NAMALWA (cell line): ENCODE results near the gene SLC43A2.

ENCODE experiments used
- DNase-seq: peaks from one replicate; pipeline ENCODE4 v3.0.0-alpha.2; 2015; ENCODE audit warnings: low spot score

SLC43A2 gene

GRCh38 chr17:1643999-1644492, 15.4 kb upstream of the SLC43A2 start:
- DNase-seq = no peak

DNA sequence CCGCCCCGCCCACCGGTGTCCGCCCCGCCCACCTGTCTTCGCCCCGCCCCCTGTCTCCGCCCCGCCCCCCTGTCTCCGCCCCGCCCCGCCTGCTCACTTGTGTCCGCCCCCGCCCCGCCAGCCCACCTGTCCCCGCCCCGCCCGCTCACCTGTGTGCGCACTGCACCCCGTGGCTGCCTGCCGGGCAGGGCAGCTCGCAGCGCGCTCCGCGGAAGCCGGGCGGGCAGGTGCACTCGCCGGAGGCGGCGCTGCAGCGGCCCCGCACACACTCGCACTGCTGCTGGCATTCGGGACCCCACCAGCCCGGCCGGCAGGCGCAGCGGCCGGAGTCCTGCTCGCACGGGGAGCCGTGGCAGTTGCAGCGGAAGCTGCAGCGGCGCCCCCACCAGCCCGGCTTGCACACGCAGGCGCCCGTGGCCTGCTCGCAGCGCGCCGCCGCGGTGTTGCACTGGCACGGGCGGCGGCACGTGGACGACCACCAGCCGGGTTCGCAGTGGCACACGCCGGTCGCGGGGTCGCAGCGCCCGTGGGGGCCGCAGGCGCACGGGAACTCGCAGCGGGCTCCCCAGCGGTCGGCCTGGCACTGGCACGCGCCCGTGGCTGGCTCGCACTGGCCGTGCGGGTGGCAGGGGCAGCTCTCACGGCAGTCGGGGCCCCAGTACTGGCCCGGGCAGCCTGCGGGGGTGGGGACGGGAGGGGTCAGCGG, 14.8 kb upstream of the SLC43A2 start:
- DNase-seq = peak; percentile 72

GRCh38 chr17:1641065-1641403, 12.4 kb upstream of the SLC43A2 start:
- no peak for DNase-seq

DNA sequence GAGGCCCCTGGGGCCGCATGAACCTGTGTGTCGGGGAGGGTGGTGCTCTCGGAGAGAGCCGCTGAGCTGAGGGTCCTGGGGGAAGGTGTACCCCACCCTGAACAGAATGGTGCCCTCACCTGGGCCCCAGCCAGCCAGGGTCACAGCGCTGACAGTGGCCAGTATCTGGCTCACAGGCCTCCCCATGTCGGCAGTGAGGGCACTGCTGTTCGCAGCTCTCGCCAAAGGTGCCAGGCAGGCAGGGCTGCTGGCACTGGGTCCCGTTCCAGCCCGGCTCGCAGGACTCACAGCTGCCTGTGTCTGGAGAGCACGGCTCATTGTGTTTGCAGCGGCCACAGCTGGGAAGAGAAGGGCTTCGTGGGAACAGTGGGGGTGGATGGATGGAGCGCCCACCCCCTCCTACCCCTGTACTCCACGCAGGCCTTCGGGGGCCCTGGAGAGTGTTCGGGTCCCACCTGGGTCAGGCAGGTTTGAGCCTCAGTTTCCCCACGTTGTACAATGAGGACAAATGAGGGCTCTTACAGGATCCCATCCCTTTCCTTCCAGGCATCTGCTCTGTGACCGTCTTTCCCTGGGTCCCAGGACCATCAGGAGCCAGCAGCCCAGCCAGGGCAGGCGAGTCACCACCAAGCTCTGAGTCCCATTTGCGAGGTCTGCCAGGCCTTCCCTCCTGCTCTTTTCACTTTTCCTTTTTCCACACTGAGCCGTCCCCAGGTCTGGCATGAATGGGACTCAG, 11.9 kb upstream of the SLC43A2 start:
- no peak for DNase-seq

DNA sequence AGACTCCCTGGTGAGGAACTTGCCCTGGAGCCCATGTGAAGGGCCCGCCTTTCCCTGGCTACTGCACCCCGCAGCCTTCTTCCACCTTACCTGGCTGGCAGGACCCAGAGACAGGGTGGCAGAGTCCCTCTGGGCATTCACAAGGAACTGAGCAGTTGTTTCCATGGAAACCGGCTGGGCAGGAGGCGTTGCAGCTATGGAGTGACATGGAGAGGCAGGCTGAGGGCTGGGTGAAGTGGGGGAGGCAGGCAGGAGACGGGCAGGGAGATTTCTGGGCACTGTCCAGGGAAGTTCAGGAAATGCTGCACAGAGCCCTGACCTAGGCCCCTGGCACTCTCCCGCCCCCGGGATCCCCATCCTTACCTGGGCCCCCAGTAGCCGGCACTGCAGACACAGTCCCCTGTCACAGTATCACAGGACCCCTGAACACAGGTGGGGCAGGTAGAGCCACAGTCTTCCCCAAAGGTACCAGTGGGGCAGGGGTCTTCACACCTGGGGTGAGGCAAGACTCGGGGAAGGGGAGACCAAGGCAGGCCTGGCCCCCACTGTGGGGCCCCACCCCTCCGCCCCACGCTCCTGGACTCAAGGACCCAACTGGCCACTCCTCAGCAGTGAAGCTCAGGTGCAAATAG, 11.0 kb upstream of the SLC43A2 start:
- DNase-seq = no peak

- DNase-seq = no peak
These were observed 10.1 kb upstream of the SLC43A2 start for GRCh38 chr17:1638624-1639300.

- DNase-seq = no peak
These were observed 9.5 kb upstream of the SLC43A2 start for GRCh38 chr17:1638171-1638590.

- no peak for DNase-seq
These were observed 8.2 kb upstream of the SLC43A2 start for GRCh38 chr17:1636732-1637285.

DNA sequence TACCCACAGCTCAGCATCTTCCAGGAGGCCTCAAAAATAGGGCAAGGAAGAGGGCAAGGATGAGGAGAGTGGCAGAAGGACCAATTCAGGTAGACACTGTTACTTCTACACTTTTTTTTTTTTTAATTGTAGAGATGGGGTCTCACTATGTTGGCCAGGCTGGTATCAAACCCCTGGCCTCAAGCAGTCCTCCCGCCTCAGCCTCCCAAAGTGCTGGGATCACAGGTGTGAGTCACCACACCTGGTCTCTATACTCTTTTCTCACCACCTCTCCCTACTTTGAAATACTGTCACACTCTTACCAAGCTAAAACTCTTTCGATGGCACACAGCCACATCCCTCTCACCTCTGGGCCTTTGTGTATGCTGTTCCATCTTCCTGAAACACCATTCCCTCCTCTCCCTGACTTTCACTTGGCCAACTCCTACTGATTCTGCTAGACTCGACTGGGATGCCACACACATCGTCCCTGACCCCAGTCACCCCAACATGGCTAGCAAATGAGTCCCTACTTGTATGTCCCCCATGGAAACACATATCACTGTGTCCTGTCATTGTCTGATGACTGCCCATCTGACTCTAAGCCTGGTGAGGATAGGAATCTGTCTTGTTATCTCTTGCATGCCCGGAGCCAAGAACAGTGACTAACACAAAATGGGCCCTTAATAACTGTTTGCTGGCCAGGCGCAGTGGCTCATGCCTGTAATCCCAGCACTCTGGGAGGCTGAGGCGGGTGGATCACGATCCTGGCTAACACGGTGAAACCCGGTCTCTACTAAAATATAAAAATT, 7.2 kb upstream of the SLC43A2 start:
- no peak for DNase-seq

- no peak for DNase-seq
These were observed 6.4 kb upstream of the SLC43A2 start for GRCh38 chr17:1634841-1635650.

- no peak for DNase-seq
These were observed 2.0 kb upstream of the SLC43A2 start for GRCh38 chr17:1630662-1631061.

DNA sequence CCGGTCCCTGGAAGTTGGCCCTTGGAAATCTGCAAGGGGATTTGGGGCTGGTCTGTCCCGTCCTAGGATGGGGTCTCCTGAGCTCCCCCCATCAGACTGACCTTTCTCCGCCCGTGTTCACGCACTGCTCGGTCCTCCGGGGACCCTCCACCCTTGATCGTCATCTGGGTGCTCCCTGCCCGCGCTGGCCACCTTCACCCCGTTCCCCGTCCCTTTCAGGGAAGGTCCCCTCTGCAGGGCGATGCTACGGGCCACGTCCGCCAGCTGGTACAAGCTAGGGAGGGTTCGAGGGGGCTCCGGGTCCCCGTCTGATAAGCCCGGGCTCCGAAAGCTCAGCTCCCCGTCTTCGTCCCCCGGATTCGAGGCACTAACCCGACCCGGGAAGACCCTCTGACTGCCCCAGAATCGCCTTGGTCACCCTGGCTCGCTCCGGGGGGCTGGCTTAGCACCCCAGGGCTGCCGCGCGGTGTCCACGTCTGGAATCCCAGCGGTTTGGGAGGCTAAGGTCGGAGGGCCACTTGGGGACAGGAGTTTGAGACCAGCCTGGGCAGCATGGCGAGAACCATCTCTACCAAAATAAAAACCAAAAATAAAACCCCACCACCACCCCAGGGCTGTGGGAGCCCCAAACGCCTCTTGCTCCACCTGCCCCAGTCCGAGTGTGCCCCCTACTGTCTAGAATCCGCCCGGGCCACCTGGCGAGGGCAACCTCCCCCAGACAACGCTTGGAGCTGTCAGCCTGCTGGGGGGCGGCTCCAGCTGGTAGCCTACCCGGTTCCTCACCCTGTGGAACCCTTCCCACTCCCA, 1.1 kb upstream of the SLC43A2 start:
- DNase-seq = peak; percentile 66

DNA sequence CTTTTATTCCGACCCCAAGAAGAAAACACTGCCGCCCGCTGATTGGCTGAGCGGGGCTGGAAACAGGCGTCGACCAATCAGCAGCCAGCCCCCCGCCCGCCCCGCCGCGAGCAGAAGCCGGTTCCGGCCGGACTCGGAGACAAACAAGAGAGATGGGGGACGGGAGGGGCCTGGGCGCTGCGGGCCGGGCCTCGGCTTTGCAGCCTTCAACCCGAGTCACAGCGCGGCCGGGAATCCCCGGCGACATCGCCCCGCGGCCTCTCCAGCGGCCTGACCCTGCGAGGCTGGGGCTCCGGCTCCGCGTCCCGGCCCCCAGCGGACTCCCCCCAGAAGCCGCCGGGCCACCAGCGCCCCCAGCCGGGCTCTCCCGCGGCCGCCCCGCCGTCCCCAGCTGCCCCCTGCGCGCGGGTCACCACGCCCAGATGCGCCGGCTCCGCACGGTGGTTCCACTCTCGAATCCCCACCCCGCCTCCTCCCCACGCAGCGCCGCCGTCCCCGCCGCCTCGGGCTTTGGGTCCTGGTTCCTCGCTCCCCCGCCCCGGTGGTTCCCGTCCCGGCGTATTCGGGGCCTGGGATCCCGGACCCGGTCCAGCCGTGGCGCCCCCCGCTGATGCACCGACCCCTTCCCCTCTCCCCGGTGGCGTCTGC, 346 bp upstream of the SLC43A2 start:
- peak; percentile 88 for DNase-seq

DNA sequence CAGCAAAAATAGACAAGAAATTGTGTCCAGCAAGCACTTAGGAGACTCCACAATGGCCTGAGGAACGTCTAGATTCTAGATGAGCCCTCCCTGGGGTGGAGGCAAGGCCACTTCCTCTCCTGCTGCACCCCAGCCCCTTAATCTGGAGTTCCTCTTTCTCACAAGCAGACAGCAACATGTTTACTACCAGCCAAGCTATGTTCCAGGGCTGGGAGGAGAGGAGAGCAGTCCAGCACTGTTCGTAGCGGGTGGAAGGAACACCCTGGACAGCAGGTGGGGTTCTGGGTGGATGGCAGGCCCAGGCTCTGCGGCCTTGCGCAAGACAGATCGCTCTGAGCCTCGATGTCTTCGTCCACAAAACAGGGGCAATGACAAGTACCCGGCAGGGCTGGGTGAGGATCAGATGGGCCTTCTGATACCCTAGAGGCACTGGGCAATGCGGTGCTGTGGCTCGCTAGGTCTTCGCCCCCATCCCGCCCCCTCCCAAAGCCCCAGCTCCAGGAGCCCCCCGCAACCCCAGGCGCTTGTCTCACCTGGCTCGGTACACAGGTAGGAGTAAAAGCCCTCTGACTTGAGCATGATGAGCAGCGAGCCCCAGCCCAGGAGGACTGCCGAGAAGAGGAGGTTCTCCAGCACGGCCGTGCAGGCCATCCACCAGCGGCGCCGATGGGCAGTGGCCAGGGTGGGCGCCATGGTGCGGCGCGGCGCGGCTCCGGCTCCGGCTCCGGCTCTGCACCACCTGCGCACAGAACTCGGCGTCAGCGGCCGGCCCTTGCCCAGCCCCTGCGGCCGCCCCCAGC, 1.3 kb downstream of the SLC43A2 start:
- peak; percentile 75 for DNase-seq

- DNase-seq = no peak
These were observed 2.3 kb downstream of the SLC43A2 start for GRCh38 chr17:1626333-1626732.

GRCh38 chr17:1625581-1625980, 3.1 kb downstream of the SLC43A2 start:
- DNase-seq = no peak

GRCh38 chr17:1625053-1625452, 3.6 kb downstream of the SLC43A2 start:
- no peak for DNase-seq

GRCh38 chr17:1624650-1625049, 4.0 kb downstream of the SLC43A2 start:
- no peak for DNase-seq
